GM21737 (cell line): ENCODE results near the gene EGFLAM.

Experiments
- ATAC-seq: cut with Tn5 transposase; IDR thresholded peaks from one replicate; pipeline ENCODE4 v1.9.1; 2021; ENCODE audit warnings: mild to moderate bottlenecking, moderate library complexity; ENCODE audit not compliant: unreplicated experiment

Gene EGFLAM

GRCh38 chr5:38265546-38266179 lies 7.3 kb downstream of the EGFLAM start:
- ATAC-seq = no peak

DNA sequence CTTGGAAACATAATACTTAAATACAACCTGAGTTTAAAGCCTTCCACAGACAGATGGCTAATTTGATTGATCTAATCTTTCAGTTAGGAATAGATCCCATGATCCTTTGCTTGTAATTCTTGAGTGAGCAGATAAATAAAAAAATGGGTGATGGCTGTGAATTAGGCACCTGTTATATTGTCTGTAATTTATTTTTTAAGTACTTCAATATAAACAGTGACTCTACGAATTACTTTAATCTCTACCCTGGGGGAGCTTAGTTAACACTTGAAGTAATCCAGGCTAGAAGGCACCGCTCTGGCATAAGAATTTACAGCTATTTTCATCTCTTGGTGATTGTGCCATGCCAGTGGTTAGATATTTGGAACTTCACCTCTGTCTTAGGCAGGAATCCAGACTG lies 9.0 kb downstream of the EGFLAM start:
- no peak for ATAC-seq

GRCh38 chr5:38273626-38274025 lies 15.3 kb downstream of the EGFLAM start:
- ATAC-seq = no peak

DNA sequence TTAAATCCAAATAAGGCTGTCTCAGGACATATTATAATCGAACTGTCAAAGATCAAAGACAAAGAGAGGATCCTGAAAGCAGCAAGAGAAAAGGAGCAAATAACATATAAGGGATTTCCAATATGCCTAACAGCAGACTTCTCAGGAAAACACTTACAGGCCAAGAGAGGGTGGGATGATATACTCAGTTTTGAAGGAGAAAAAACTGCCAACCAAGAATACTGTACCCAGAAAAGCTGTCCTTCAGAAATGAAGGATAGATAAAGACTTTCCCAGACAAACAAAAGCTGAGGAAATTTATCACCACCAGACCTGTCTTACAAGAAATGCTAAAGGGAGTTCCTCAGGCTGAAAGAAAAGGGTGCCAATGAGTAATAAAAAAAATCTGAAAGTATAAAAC lies 16.0 kb downstream of the EGFLAM start:
- ATAC-seq = no peak

GRCh38 chr5:38284384-38284783 lies 26.0 kb downstream of the EGFLAM start:
- ATAC-seq = no peak

DNA sequence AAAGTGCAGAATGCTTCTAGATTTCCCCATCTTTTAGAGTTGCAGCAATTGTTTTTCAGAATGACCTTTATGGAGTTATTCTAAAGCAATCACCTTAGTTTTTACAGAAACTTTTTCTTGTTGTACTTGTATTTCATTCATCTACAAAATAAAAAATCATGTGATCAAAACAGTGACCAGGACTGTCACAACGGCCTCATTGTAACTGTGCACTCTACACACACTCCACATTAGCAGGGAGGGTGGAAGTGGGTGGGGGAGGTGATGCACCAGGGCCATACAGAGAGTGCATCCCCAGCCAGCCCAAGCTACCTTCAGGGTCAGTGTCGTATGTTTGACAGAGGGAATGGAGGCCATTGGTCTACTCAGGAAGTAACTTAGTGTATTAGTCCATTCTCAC lies 26.9 kb downstream of the EGFLAM start:
- ATAC-seq = no peak

DNA sequence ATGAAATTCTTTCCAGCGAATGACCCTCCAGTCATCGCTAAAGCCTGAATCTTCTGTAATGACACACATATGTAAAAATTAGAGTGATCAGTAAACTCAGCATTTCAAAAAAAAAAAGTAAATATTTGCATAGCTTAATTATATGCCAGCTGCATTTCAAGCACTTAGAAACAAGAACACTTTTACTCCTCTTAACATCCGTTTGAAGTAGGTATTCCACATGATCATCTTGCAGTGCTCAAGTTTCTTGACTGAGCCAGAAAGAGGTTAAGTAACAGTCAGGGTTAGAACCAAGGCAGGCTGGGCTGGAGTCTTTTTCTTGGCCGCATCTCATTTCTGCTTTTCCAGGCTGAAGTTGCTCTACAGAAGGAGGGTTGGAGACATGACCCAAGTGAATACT lies 27.6 kb downstream of the EGFLAM start:
- no peak for ATAC-seq

DNA sequence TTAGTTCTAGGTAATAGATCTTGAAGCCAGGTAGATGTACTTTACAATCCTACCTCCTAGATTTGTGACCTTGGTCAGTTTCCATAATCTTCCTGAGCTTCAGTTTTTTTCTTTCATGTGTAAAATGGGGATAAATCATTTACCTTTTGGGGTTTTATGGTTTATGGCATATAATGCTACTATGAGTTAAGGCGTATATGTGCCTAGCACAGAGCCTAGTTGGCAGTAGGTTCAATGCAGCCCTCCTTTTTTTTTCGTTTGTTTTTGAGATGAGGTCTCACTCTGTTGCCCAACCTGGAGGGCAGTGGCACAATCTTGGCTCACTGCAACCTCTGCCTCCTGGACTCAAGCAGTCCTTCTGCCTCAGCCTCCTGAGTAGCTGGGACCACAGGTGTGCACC lies 28.8 kb downstream of the EGFLAM start:
- no peak for ATAC-seq

DNA sequence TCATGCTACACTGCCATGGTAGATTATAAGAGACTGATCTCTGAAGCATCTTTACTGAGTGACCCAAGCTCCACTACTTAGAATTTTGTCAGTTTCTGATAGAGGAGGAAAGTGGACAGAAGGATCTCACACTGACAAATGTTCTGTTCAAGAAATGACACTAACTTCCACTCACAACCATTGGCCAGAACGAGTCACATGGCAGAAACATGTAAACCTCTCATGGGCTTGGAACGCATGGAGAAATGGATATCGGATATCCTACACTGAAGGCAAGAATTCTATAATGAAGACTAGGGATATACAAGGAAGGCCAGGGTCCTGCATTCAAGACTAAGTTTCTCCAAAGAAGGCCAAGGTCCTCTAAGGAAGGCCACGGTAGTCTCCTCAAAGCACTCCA lies 31.1 kb downstream of the EGFLAM start:
- no peak for ATAC-seq

DNA sequence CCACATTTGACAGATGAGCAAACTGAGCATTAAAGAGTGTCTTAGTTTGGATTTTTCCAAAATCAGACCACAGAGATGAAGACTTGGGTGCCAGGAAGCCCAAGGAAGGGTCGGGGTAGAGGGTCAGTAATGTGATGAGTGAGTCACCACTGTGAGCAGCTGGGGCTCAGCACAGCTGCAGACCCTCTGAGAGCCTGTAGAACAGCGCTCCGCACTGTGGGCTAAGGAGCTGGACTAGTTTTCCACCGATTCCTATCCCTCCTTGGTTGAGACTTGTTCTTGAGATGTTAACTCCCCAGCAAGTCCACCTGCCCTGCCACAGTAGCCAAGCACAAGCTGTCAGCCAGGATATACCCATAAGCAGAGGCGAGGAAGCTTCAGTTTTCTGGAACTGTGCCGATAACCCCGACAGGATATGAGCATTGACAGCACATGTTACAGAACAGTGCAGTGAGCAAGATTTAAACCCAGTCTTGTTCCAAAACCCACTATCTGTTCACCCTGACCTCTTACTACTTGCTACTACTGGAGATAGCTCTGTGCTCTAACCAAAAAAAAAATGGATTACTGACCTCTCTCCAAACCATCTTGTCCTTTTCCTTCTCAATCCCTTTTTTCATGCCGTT lies 31.8 kb downstream of the EGFLAM start:
- no peak for ATAC-seq

DNA sequence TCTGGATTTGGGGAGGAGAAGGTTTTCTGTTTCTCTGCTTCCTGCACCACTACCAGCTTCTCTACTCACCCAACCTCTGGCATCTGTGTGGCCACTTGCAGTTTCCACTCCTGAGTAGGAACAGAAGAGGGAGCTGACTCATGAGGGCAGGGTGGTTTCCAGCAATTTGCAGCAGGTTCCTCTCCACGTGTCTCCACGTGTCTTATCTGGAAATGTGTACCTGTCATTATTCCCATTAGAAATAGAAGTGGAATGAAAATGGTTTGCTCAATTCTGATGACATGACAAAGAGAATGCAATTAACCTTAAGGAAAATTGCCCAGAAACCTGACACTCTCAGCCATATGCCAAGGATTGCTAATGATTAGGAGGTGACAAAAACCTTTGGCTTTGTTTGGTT lies 33.0 kb downstream of the EGFLAM start:
- no peak for ATAC-seq

DNA sequence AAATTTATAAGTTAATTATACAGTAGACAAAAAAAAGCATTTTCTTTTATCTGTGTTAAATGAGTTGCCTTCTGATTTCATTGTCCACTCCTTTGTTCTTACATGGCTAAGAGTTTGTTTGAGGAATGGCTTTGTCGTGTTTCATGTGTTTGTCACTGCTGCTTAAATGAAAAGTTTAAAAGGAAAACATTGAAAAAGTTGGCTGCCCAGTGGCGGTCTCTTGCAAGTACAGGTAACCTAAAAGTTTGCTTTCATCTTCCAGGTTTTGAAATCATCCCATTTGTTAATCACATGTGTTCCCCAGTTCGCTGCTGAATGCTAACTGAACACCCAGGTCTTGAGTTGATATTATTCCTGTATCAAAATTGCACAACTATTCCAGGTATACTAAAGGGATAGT lies 33.9 kb downstream of the EGFLAM start:
- no peak for ATAC-seq

DNA sequence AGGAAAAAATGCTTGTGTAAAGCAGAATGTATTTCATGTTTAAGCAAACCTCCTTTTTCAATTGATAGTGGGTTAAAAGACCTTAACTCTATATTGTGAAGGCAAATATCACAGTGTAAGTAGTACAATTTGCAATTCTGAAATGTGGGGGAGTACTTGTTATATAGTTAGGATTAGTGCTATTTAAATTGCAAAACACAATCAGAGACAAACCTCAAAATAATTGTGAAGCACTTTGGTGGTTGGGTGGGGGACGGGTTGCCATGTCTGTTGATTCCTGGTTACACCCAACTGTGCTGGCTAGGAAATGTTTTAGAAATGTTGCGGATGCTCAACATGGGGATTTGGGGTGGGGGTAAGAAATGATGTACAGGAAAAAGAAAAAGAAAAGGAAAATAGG lies 37.4 kb downstream of the EGFLAM start:
- no peak for ATAC-seq

- ATAC-seq = no peak
Observed at GRCh38 chr5:38297830-38298608, 39.7 kb downstream of the EGFLAM start.

- ATAC-seq = no peak
Observed at GRCh38 chr5:38299585-38299984, 41.2 kb downstream of the EGFLAM start.

- ATAC-seq = no peak
Observed at GRCh38 chr5:38305148-38305547, 46.8 kb downstream of the EGFLAM start.

GRCh38 chr5:38307845-38308244 lies 49.5 kb downstream of the EGFLAM start:
- no peak for ATAC-seq

GRCh38 chr5:38316544-38317224 lies 58.3 kb downstream of the EGFLAM start:
- no peak for ATAC-seq

DNA sequence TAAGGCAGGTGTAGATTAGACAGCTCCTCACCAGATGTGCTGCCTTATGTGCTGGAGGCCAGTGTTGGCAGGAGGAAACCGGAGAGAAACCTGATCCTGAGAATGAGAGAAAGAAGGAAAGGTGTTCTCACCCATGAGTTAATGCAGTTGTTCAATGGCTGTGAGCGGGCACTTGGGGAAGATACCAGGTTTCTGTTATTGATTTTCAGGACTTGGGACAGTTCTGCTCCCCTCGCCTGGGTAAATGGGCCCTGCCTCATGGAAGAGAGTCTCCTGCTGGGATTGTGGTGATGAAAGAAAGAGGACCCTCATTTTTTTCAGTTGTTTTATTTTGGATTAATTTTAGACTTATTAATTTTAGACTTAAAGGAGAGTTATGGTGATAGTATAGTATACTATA lies 59.5 kb downstream of the EGFLAM start:
- no peak for ATAC-seq

GRCh38 chr5:38319491-38319890 lies 61.1 kb downstream of the EGFLAM start:
- ATAC-seq = no peak

DNA sequence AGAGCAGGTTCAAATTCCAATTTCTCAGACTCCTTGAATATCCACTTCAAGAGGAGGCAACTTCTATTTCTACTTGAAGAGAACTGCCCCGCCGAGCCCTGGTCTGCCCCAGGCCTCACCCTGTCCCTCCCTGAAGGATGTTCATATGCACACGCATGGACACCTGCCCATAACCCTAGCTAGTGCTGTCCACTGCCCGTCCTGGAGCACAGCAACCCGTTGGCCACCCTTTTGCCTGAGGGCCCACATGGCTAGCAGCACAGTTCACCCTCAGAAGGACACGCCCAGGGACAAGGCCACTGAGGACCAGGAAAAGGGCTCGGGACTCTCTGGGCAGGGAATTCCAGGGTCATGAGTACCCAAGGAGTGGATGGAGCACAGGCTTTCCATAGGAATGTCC lies 63.6 kb downstream of the EGFLAM start:
- ATAC-seq = no peak
